Stimulated activated CD8-positive, alpha-beta memory T cell treated with anti-CD3 and anti-CD28 coated beads, Interleukin-12 subunit alpha, Interleukin-12 subunit beta, amount 100 ng/mL, for 24 hours (primary cell): ENCODE measurements around the gene TMED3.
"Not testable (repeated sequence)": the region's sequence is repeated elsewhere in the genome, so short reads cannot be mapped to it uniquely, and the experiment has no call there.

ENCODE experiments used
- DNase-seq: peaks from one replicate; pipeline ENCODE4 v3.0.0-alpha.2; 2020; ENCODE audit errors: extremely low read depth

TMED3 gene

DNA sequence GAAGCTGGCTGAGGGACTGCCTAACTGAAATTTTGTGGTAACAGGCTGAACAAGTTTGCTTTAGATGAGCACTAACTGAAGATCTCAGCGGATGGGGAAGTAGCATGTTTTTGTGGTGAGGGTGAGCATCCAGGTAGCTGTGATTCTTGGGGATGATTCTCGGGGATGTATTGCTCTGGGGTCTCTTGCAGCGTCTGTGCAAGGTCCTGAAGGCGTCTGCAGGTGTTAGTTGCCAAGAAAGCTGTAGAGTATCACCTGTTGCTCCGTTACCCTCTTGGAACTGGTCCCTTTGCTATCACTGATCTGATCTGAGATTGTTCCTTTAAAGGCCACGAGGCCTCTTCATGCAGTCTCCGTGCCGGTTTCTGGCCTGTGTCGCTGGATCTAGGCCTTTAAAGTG is 6.0 kb downstream of the TMED3 start:
- DNase-seq, result no peak

DNA sequence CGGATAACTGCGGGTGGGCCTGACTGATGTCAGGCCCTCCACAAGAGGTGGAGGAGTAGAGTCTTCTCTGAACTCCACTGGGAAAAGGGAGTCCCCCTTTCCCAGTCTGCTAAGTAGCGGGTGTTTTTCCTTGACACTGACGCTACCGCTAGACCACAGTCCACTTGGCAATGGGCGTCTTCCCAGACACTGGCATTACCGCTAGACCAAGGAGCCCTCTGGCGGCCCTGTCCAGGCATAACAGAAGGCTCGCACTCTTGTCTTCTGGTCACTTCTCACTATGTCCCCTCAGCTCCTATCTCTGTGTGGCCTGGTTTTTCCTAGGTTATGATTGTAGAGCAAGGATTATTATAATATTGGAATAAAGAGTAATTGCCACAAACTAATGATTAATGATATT is 9.1 kb downstream of the TMED3 start:
- not testable (repeated sequence) for DNase-seq

DNA sequence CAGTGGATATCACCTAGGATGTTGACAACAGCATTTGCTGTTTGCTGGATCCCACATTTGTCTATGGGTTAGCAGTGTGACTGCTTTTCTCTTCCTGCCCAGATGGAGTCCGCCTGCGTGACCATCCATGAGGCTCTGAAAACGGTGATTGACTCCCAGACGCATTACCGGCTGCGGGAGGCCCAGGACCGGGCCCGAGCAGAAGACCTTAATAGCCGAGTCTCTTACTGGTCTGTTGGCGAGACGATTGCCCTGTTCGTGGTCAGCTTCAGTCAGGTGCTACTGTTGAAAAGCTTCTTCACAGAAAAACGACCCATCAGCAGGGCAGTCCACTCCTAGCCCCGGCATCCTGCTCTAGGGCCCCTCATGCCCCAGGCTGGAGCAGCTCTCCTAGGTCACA is 11.0 kb downstream of the TMED3 start:
- no peak for DNase-seq

GRCh38 chr15:79322306-79322705 is 11.4 kb downstream of the TMED3 start:
- DNase-seq, result no peak

GRCh38 chr15:79322945-79323344 is 12.0 kb downstream of the TMED3 start:
- no peak for DNase-seq

- DNase-seq, result no peak
Measured at GRCh38 chr15:79329171-79329611, 18.3 kb downstream of the TMED3 start.

DNA sequence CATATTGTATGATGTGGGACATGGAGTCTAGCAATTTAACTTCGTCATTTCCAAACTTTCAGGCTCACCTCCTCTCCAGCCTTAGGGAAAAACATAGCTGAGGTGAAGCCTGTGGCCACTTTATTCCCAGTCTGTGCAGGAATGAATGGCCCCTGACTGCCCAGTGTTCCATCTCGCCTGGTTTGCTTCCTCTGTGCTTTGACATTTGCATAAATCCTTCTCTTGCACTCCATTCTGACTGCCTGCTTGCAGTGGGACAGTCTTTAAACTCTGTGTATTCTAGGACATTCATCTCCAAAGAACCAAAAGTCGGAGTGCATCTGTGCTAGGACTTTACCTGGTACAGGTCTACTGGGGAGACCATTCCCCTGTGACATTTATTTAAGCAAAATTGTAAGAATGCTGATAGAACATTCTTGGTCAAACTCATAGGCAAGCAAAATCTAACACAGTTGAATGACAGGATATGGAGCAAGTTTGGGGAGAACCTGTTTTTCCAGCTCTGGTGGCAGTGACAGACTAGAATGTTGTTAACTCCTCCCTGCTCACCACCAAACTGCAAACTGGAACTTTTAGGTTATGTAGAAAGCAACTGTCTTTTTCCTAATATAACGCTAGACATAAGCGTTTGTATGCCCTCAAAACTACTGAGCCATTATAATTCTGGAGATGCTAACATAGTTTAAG is 22.1 kb downstream of the TMED3 start:
- no peak for DNase-seq

DNA sequence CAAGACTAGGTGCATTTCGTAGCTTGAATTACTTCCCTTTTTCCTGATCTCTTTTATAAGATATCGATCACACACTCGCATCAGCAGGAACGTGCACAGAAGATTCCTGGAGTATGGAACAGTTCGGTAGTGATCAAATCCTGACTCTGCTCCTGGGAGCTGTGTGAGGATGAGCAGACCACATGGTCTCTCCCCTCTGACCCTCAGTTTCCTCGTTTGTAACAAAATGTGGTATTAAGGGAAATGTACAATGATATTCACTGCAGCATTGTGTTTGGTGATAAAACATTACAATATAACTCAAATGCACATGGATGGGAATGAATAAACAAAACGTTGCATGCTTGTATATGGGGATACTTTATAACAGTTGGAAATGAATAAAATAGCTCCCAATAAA is 26.7 kb downstream of the TMED3 start:
- no peak for DNase-seq

GRCh38 chr15:79339588-79340314 is 28.8 kb downstream of the TMED3 start:
- DNase-seq, result no peak

DNA sequence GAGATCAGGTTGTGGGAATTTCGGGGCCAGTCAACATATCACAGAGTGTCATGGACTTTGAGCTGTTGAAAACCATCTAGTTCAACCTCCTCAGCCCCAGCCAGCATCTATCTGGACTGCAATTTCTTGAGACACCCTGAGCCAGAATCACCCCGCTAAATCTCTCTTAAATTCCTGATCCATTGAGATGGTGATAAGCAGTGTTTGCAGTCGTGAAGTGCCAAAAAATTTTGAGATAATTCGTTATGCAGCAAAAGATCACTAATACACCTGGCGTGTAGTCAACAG is 29.3 kb downstream of the TMED3 start:
- DNase-seq, result no peak

- DNase-seq, result no peak
Measured at GRCh38 chr15:79341396-79341795, 30.5 kb downstream of the TMED3 start.

DNA sequence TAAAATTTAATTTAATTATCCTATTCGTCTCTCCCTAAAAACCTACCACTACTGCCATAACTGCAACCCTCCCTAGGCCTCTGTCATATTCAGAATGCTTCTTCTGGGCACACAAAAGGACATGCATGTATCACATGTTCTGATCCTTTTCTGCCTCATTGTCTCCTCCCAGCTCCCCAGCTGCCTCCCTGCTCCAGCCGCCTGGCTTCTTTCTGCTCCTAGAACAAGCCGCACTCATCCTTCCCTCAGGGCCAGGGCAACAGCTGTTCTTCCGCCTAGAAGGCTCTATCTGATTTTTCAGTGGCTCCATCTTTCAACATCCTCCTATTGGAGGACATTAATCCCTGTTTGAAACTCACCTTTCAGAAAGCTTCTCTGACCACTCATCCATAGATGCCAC is 38.6 kb downstream of the TMED3 start:
- no peak for DNase-seq

DNA sequence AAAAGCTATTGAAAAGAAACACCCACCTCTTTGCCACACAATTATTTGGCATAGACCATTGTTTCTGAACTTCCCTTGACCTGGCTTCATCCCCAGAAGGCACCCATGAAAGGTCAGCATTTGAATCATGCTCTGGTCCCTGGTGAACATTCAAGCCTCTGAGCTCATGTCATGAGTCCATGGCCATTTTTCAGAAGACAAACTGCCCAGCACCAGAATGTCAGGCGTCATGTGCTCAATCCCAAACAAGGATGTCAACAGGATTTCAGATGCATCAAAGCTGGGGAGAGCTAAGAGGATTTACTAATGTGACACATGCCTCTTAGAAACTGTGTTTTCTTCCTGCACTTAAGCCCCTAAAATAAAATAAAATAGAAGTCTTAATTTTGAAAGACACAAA is 41.3 kb downstream of the TMED3 start:
- DNase-seq, result no peak

- no peak for DNase-seq
Measured at GRCh38 chr15:79357566-79357965, 46.7 kb downstream of the TMED3 start.

DNA sequence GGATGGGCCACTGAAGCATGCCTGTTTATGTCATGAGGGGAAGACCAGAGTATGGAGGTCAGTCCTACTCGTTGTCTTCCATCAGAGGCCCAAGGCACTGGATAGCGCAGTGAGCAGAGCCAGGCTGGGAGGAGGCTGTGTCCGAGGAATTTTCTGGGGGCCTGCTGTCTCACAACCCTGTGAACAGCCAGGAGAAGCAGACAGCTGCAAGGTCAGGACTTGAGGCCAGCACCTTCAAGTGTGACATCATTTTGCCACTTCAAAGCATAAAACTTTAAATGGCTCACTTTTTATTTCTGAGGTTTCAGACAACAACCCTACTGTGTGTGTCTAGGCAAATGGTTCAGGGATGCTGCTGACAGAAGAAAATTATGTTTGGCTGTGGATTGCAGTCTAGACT is 47.2 kb downstream of the TMED3 start:
- DNase-seq, result no peak

DNA sequence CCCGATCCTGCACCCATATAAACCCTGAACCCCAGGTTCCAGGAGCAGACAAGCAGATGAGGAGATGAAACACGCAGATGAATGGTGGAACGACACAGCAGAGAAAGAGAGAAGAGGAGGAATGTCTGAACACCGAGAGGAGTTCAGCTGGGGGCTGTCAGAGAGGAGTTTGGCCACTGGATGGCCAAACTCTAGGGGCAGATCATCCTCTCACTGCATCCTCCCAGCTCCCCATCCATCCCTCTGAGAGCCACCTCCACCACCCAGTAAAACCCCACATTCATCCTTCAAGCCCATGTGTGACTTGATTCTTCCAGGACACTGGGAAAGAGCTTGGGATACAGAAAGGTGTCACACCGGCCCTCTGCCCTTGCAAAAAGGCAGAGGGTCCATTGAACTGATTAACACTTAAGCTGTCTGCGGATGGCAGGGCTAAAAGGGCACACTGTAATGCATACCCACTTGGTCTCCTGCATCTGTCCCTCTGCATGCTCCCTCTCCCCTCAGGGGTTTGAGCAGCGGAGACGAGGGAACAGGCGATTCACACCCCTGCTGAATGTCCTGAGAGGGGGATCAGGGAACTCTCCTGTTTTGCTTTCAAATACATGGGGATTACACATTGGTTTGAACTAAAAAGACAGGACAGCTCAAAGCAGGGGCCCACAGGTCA is 53.8 kb downstream of the TMED3 start:
- DNase-seq, result no peak

DNA sequence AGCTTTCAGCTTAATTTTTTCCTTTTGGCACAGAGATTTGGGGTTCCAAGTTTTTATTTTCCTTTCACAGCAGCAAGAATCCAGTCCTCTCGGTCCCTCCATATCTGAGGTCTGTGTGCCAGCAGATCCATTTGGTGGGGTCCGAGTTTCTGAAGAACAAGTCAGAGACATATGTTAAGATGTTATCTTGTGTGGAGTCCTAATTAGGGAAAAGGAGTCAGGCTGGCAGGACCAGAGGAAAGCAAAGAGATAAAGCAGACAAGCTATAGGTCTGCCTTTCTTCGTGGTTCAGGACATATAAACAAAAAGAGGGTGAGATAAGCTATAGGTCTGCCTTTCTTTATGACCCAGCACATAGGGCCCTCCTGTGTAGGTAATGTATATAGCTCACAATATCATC is 54.9 kb downstream of the TMED3 start:
- no peak for DNase-seq

DNA sequence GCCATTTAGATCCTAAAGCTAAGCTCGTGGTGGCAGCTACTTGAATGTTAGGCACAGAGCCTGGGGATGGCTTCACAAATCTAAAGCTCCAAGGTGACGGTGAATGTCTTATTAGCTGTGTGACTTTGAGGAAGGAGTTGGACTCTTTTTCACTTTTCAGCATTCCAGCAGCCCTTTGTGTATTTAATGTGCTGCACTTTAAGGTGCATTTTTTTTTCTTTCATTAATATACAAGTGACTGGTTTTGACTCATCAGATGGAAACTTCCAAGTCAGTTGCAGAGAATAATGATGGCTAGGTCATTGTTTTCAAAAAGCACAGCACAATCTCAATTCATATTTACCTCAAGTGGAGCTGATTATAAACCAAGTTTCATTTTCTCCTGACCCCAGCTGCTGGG is 55.8 kb downstream of the TMED3 start:
- no peak for DNase-seq

- no peak for DNase-seq
Measured at GRCh38 chr15:79370716-79371115, 59.8 kb downstream of the TMED3 start.

DNA sequence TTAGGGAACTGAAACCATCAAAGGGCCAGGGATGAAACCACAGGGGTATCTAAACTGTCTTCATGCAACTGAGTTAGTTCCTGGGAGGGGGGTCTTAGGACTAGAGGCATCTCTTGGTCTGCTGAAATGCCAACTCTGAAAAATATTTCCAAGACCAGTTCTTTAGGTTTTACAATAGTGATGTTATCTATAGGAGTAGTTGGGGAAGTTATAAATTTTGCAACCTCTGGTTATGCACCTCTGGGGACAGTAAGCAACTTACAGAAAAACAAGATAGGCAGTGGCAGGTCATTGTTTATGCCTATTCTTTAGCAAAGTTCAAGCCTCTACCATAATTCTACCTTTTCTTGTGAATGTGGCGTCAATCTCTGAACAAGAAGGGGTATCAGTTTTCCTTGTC is 60.7 kb downstream of the TMED3 start:
- DNase-seq, result no peak

DNA sequence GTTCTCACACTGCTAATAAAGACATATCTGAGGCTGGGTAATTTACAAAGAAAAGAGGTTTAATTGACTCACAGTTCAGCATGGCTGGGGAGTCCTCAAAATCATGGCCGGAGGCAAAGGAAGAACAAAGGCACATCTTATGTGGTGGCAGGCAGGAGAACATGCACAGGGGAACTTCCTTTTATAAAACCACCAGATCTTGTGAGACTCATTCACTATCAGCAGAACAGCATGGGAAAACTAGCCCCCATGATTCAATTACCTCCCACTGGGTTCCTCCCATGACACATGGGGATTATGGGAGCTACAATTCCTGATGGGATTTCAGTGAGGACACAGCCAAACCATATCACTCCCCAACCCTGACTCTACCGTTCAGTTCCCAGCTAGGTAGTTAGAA is 61.5 kb downstream of the TMED3 start:
- DNase-seq, result no peak
